HL-60 (cell line): ENCODE results near the gene RPL12.
A peak's percentile ranks its signal among the peaks of the same experiment; 100 is the strongest.

ENCODE experiments used
- DNase-seq, 2 experiments: peaks; one replicate each; pipeline ENCODE4 v3.0.0-alpha.2; 2010 to 2020; ENCODE audit warnings: low read depth in 1 of 2, low spot score in 1 of 2
- H3K27ac ChIP-seq: fragments of 250-450 bp; sonication (Bioruptor Pico); replicated peaks from 2 replicates; pipeline ENCODE4 v1.5.1; 2020; ENCODE audit warnings: mild to moderate bottlenecking, moderate library complexity
- H3K27me3 ChIP-seq: fragments of 250-450 bp; sonication (Bioruptor Pico); 2 replicates; pipeline ENCODE4 v1.5.1; 2021; ENCODE audit warnings: mild to moderate bottlenecking, moderate library complexity; ENCODE audit not compliant: insufficient read depth, poor library complexity, severe bottlenecking
- H3K4me3 ChIP-seq: replicated peaks from 2 replicates; pipeline ENCODE4 v1.5.1; 2011; ENCODE audit warnings: mild to moderate bottlenecking, control low read depth, low read length; ENCODE audit not compliant: insufficient read depth
- GABPA ChIP-seq: IDR thresholded peaks from 2 replicates; pipeline ENCODE4 v1.6.1; 2012; ENCODE audit warnings: low read depth
- POLR2AphosphoS5 ChIP-seq: IDR thresholded peaks from 2 replicates; pipeline ENCODE4 v1.6.1; 2012; ENCODE audit warnings: low read depth
- SPI1 ChIP-seq: IDR thresholded peaks from 2 replicates; pipeline ENCODE4 v1.6.1; 2012; ENCODE audit warnings: low read depth, mild to moderate bottlenecking, borderline replicate concordance
- TF ChIP-seq, protein P1 (sequence below): IDR thresholded peaks from one replicate; pipeline ENCODE4 v1.5.1; 2011; ENCODE audit warnings: low read length, control low read depth, inconsistent platforms; ENCODE audit not compliant: insufficient read depth
- TF ChIP-seq, protein P2 (sequence below): IDR thresholded peaks from 2 replicates; pipeline ENCODE4 v1.6.1; 2012; ENCODE audit warnings: low read depth; ENCODE audit not compliant: insufficient replicate concordance

The RPL12 gene

DNA sequence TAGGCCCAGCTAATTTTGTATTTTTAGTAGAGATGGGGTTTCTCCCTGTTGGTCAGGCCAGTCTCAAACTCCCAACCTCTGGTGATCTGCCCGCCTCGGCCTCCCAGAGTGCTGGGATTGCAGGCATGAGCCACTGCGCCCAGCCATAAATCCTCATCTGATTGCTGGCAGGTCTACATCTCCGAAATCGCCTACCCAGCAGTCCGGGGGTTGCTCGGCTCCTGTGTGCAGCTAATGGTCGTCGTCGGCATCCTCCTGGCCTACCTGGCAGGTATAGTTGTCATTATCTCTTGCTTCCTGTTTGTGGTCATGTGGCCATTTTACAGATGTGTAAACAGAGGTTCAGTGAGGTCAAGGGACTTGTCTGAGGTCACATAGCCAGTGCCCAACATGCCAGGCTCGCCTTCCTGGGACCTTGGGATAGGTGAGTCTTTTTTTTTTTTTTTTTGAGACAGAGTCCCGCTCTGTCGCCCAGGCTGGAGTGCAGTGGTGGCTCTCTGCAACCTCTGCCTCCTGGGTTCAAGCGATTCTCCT lies 51.4 kb downstream of the RPL12 start:
- no peaks in the 10 kb centered on the region for H3K27me3 ChIP-seq
- DNase-seq = no peak
- no peak overlapping the region for H3K4me3 ChIP-seq
- H3K27ac ChIP-seq = no peak overlapping the region
- TF ChIP-seq SPI1 (no peak), GABPA (no peak), POLR2AphosphoS5 (no peak)
- TF ChIP-seq, protein P1, sequence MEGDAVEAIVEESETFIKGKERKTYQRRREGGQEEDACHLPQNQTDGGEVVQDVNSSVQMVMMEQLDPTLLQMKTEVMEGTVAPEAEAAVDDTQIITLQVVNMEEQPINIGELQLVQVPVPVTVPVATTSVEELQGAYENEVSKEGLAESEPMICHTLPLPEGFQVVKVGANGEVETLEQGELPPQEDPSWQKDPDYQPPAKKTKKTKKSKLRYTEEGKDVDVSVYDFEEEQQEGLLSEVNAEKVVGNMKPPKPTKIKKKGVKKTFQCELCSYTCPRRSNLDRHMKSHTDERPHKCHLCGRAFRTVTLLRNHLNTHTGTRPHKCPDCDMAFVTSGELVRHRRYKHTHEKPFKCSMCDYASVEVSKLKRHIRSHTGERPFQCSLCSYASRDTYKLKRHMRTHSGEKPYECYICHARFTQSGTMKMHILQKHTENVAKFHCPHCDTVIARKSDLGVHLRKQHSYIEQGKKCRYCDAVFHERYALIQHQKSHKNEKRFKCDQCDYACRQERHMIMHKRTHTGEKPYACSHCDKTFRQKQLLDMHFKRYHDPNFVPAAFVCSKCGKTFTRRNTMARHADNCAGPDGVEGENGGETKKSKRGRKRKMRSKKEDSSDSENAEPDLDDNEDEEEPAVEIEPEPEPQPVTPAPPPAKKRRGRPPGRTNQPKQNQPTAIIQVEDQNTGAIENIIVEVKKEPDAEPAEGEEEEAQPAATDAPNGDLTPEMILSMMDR = no peak
- TF ChIP-seq, protein P2, sequence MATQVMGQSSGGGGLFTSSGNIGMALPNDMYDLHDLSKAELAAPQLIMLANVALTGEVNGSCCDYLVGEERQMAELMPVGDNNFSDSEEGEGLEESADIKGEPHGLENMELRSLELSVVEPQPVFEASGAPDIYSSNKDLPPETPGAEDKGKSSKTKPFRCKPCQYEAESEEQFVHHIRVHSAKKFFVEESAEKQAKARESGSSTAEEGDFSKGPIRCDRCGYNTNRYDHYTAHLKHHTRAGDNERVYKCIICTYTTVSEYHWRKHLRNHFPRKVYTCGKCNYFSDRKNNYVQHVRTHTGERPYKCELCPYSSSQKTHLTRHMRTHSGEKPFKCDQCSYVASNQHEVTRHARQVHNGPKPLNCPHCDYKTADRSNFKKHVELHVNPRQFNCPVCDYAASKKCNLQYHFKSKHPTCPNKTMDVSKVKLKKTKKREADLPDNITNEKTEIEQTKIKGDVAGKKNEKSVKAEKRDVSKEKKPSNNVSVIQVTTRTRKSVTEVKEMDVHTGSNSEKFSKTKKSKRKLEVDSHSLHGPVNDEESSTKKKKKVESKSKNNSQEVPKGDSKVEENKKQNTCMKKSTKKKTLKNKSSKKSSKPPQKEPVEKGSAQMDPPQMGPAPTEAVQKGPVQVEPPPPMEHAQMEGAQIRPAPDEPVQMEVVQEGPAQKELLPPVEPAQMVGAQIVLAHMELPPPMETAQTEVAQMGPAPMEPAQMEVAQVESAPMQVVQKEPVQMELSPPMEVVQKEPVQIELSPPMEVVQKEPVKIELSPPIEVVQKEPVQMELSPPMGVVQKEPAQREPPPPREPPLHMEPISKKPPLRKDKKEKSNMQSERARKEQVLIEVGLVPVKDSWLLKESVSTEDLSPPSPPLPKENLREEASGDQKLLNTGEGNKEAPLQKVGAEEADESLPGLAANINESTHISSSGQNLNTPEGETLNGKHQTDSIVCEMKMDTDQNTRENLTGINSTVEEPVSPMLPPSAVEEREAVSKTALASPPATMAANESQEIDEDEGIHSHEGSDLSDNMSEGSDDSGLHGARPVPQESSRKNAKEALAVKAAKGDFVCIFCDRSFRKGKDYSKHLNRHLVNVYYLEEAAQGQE = no peak

DNA sequence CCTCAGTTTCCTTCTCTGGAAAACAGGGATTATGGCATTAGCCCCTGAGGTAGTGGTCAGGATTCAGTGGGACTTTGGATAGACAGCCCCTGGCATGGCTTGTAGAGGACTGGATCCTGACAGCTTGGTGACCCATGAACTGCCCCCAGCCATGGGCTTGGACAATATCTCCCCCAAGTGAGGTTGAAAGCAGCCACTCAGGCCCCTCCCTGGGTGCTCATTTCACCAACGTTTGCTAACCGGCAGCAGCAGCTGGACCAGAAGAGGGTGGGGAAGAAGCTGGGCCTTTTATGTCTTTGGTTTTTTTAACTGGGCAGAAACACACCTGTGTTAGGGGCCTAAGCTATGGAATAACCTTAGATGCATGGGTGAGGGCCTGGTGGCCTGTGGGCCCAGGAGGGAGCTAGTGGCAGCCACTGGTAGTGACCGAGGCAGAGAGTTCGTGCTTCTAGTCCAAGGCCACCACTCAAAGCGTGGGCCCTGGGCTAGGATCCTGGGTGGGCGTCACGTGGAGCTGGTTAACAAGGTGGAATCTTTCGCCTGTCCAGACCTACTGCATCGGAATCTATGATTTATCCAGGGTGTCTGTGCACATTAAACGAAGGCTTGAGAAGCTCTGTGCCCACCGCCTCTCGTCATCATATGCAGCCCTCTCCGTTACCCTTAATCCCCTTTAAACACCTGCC lies 52.3 kb downstream of the RPL12 start:
- no peak overlapping the region for H3K4me3 ChIP-seq
- TF ChIP-seq, protein P1 = no peak
- TF ChIP-seq GABPA (no peak), POLR2AphosphoS5 (no peak), SPI1 (no peak)
- TF ChIP-seq, protein P2 = no peak
- H3K27me3 ChIP-seq = no peaks in the 10 kb centered on the region
- no peak for DNase-seq
- H3K27ac ChIP-seq = no peak overlapping the region

DNA sequence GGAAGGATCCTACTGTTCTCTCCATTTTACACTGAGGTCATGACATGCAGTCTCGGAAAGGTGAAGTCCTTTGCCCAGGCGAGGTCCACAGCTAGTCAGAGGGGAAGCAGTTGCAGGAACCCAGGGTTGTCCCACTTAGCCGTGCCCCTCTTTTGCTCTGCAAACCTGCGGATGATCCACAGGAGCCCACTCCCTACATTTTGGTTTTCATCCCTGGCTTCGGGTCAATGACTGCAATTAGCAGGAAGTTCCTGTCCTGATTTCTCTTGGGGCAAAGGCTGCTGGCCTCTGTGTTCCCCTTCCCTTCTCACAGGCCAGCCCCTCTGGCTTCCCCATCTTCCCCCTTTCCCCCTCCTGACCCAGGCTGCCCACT lies 52.9 kb downstream of the RPL12 start:
- no peak overlapping the region for H3K27ac ChIP-seq
- peak overlapping the region; percentile 31; the same call in 1 of the 2 replicates for H3K4me3 ChIP-seq
- H3K27me3 ChIP-seq = no peaks in the 10 kb centered on the region
- TF ChIP-seq, protein P2 = no peak
- TF ChIP-seq POLR2AphosphoS5 (no peak), SPI1 (no peak), GABPA (no peak)
- TF ChIP-seq, protein P1 = no peak
- no peak for DNase-seq
